DMS79 (cell line): Measurements from ENCODE around the gene PDE2A.

Experiments
- DNase-seq: peaks from one replicate; lab custom pipeline; 2025; lab: John Stamatoyannopoulos, UW

PDE2A gene

DNA sequence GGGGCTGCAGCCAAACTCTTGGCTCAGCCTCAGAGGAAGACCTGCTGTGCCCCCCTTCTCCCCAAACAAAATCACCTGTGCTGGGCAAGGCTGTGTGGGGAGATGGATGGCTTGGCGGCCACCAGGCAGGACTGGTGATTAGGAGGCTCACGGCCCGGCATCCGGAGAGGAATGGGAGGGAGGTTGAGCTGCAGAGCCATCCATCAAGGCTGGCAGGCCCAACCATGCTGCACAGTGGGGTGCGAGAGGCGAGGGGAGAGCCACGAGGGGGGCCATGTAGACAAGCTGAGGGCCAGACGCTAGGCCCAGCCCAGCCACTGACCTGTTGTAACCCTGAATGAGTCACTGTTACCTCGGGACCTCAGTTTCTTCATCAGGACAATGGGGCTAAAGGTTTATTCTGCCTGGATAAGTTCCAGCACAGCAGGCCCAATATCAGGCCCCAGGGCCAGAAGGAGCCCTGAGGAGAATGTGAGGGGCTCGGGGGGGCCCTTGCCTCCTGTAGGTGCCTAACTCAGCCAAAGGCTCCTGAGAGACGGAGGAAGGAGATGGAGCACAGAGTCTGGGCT is 18.2 kb downstream of the PDE2A start:
- DNase-seq: no peak

DNA sequence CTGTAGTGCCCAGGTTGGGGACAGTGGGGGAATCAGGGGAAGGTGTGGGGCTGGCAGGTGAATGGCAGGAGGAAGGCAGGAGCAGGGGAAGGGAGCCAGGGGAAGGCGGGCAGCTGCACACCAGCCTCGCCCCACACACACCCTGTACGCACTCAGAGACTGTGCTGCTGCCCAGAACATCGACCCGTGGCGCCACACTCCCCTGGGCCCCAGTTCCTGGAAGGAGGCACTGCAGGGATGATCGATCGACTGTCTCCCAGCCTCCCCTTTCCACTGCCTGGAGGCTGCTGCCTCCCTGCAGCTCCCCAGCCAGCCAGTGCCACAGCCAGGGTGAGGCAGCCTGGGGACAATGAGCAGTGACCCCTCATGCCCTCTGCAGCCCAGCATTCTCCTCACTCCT is 19.2 kb downstream of the PDE2A start:
- DNase-seq: no peak

DNA sequence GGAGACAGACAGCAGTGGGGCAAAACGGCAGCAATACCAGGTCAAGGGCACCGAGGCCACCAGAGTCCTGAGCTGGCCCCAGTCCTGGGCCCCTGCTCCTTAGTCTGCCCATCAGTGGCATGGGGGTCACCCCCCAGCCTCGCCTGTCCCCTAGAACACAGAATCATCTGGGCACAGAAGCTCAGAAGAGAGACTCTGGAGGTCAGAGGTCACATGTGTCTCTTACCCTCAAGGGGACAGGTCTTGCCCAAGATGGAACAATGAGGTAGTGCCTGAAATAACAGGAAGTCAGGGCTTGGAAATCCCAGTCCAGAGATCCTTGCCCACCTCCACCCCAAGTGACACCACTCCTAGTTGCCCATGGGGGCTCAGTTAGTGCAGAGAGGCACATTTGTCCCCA is 20.6 kb downstream of the PDE2A start:
- DNase-seq: no peak

DNA sequence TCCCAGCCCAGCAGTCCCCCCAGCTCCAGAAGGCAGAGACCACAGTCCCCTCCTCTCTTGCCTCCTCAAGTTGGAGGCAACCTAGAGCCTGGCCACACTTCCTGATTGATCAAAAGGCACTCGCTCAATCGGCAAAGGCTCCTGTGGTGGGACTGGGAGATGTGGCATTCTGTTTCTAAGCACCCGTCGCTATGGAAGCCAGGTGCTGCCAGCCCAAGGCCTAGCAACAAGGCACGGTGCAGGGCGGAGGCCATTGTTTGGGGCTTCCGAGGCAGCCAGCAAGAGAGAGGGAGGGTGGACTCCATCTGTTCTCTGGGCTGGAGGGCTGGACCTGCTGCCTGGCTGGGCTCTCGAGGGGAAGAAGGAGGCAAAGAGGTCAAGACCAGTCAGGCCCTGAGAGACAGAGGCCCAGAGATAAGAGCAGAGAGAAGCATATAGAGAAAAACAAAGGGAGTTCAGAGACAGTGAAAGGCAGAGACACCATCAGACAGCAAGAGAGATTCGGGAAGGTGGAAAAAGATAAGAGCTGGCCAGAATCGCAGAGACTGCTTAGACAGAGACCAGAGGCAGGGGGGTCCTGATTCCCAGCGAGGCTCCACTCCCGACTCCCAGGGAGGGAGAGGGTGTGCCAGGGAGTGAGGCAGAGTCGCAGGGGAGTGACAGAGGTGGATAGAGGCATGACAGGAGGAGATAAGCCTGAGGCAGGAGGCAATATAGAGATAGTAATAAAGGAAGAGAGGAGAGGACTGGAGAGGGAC is 21.2 kb downstream of the PDE2A start:
- peak; percentile 83 for DNase-seq

DNA sequence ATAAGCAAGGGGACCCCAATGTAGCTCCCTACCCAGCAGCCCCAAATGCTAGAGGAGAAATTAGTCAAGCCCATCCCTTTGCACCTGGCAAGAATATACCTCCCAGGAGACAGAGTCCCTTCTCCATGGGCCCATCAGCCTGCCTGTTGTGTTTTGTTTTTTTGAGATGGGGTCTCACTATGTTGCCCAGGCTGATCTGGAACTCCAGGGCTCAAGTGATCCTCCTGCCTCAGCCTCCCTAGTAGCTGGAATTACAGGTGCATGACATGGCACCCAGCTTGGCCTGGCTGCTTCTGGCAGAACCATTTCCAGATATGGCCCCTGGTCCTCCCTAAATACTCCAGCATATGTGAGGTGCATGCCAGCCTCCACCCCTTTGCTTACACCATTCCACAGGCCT is 22.1 kb downstream of the PDE2A start:
- no peak for DNase-seq

DNA sequence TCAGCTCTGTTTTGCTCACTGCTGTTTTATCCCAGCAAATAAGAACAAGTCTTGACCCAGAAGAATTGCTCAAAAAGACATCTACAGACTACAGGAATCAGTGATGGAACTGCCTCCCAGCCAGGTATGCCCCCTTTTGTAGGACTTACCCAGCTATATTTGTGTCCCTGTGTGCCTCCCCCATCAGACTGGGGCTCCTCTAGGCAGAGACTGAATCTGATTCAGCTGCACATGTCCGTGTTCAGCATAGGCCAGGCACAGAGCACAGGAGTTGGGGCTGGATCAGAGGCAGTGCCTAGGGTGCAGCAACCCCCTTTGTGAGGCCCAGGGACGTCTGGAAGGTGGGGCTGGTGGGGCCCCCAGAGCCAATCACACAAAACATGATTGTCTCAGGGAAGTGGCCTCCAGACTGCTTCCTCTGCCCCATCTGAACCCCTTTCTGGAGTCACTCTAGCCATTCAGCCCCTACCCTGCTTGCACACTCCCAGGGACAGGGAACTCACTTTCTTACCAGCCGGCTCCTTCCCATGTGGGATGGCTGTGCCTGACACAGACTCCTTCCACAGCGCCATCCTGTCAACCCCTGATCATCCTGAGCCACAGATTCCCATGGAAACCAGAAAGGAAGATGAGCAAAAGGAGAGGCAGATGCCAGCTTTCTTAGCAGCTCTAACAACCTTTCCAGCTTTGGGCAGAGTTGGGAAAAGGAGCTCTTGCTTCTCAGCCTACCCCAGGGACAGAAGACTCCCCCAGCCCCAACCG is 24.8 kb downstream of the PDE2A start:
- no peak for DNase-seq

DNA sequence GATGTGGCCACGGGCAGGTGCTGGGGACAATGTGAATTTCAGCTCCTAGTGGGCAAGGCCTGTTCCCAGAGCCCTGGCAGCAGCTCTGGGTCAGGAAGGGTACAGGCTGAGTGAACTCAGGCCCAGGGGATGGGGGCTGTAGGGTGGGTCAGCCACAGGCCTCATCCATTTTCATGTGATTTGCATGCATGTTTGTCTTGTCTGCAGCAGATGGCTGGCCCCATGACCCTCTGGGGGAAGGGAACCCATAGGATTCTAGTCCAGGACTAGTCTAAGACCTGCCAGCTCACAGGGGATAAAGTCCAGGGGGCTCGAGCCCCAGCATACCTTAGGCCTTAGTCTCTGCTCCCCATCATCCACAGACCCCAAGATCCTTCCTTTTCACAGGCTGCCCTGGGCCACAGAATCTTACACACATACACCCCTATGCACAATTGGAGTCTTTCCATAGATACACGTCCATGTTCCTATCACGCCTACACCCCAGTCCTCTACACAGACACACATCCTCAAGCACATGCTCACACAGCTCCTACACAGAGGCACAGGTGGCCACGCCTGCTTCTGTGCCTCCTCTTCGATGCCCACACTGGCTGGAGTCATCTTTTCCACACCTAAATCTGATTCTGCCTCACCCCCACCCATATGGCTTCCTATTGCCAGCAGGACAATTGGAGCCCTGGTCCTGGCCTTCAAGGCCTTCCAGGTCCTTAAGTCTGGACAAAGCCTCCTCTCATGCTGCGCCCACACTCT is 25.7 kb downstream of the PDE2A start:
- no peak for DNase-seq

DNA sequence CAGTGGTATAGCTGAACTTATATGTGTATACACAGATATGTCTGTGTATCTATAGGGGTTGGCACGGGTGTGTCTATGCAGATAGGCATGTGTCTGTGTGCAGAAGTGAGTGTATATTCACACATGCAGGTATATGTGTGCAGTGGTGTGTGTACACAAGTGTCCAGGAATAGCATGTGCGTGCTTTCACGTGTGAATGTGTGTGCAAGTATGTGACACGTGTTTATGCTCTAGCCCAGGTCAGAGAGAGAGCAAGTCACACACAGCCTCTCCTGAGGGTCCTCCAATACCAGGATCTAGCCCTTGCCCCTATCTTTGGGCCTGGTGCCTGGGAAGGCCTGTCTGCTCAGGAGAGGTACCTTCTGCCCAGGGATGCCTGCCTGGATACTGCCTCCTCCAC is 26.3 kb downstream of the PDE2A start:
- DNase-seq: no peak

DNA sequence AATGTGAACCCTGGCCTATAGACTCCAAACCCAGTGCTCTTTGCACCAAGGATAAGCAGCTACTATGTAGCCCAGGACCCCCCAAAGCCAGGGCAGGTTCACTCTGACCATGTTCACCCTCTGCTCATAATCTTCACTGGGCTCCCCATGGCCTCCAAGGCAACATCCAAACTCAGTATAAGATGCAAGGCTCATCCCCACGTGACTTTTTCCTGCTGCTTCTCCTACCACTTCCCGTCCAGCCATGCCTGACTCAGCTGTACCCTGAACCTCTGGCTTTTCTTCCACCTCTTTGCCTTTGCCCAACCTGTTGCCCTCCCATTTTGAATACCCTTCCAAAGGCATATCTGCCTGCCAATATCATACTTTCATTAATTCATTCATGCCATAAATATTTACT is 27.8 kb downstream of the PDE2A start:
- DNase-seq: no peak

DNA sequence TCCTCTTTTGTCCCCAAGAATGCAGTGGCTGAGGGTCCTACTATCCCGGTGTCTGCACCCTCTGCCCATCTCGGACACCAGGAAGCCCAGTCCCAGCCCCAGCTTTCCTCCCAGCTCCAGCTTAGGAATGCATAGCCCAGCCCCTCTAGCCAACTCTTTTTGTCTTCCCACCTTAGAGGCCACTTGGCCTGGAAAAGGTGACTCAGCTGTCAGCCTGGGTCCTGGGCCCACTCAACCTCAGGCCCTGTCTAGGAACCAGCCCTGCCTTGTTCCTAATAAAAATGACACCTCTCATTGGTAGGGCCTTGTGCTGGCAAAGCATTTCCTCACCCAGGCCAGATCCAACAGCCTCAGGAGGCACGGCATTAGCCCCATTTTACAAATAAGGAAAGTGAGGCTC is 28.2 kb downstream of the PDE2A start:
- DNase-seq: no peak

DNA sequence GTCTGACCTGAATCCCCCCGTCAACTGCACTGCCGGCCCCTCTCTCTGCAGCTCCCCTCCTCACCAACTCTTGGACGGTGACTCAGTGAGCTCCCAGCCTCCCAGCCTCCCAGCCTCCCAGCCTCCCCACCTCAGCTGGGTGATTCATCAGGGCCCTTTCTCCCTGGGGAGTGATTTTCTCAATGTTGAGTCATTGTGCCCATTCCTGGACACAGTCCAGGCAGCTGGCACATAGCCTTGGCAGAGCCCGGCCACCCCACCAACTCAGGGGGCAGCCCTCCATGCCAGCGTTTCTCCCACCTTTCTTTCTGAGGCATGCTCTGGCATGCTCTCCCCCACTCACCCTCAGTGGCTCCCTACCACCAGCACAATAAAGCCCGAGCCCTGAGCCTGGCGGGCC is 30.7 kb downstream of the PDE2A start:
- DNase-seq: peak; percentile 8

DNA sequence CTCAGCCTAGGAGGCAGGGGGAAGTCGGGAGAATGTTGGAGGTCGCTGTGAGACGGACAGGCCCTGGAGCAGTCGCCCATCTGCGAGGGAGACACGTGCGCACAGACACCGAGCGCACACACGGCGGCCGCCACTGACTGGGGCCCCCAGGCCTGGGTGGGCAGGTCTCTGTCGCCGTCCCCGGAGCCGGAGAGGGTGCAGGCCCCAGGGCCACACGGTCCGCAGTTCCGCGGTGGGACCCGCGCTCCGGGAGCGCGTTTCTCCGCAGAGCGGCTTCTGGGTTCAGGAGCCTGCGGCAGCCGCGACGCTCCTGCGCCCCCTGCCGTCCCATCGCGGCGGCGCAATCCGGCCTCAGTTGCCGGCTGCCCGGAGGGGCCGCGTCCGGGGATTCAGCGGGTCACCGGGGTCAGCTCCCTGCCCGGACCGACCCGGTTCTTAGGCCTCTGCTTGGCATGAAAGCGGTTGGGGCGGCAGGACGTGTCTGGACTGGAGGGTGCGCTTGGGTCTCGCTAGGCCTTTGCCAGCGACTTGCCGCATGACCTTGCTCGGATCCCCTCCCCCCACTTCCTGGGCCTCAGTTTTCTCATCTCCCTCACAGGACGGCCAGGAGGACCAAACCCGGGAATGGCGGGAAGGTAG is 31.2 kb downstream of the PDE2A start:
- no peak for DNase-seq

DNA sequence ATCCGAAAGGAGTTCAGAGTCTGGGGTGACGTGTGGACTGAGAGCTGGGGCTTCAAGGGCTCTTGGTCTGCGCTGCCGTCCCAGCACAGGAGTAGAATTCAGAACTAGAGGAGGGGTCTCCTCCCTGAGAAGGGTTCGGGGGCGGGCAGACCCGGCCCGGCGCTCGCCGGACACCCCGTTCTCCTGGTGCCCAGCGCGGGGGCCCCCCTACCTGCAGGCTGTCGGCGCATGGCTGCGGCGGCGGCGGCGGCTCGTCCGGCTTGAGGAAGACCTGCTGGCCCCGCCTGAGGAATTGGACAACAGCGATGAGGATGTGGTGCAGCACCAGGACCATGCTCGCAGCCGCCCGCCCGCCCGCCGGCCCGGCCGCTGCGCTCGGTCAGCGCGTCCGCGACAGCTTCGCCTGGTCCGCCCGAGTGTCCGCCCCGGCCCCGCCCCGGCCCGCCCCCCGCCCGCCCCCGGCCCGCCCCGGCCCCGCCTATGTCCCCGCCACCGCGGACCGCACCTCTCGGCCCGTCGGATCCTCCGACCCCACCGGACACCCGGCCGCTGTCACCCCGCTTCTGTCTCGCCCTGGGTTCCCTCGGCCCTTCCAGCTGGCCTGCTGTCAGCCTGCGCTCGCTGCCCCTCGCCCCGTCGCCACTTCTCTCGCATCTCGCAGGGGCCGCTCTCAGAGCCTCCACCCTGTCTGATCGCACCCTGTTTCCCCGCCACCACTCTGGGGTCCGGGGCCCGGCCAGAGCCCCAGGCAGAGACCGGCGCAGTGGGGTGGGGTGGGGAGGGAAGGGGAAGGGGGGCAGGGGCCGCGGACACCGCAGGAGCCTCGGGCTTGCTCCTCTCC is 32.0 kb downstream of the PDE2A start:
- no peak for DNase-seq

DNA sequence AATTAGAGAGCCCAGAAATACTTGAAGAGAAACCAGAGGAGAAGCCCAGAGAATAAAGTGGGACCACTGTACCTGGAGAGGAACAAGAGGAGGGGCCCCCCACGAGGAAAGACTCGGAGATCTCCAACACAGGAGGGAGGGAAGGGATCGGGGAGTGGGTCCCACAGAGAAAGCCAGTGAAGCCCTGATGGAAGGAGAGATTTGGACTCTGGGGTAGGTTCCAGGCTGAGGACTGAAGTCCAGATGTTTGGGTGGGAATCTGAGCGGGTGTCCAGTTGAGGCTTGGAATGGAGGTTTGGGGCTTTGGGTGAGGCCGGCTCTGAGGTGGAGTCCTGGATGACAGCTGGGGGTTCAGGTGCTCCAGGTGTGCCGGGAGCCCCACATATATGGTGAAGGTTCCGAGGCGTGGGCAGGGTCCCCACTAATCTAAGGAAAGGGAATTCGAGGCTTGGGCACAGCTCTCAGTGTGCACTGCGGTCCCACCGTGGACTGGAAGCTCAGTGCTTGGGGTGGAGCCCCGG is 32.6 kb downstream of the PDE2A start:
- DNase-seq: no peak

DNA sequence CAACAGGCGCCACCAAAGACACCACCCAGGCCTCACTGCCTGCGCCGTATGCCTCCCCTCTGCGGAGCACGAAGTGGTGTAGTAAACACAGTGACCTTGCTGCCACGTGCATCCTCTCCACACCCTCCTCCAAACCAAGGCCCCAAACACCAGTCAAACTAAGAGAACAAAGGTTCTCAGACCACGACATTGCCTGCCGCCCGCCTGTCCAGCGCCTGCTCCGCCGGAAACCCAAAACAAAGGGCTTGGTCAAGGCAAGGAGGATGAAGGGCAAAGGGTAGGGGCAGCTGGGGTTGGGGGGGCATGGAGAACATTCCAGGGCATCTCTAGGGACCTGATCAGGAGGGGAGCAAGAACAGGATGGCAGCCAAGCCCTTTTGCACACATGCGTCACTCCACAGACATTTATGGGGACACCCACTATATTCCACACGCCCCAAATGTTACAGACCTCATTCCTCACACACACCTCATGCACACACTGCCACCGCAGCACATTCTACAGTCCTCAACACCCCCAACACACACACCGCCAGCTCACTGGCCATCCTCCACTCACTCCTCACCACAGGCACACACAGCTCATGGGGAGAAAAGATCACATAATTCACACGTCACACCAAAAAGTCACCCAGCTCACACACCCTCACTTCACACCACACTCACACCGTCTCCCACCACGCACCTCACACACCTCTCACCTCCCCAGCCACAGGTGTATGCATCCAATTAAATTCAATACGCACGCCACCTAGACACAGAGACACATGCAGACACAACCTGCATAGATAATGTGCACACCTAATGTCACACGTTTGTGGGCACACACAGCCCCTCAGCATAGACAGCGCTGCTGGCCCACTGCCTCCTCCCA is 34.5 kb downstream of the PDE2A start:
- DNase-seq: no peak

DNA sequence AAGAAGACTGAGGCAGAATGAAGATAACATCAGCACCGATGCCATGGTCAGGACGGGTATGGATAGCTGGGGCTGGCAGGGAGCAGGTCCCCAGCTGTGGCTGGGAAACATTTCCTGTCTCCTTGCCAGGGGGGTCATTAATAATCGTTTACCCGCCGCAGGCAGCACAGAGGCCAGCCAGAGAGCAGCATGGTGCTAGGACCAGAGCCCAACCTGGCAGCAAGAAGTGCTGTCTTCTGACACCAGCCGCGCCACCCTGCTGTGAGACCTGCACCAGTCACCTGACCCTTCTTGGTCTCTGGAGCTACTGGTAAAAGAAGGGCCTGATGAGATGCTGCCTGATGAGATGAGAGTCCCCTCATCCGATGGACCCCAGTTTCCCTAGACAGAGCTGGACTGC is 36.3 kb downstream of the PDE2A start:
- DNase-seq: no peak

DNA sequence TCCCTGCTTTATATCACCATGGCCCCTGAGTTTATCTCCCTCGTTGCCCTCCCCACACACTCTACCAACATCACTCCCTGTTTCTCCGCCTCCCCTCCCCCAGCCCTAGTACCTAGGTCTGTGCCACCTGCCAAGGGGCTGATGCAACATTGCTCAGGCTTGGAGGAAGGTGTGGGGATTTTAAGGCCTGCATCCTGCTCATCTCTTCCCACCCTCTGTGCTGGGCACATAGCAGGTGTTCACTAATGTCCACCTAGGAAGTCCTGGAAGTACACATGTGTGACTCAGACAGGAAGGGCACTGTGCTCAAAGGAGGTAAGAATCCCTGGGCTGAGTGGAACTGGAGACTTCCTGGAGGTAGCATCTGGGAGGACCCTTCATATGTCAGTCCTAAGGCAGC is 37.0 kb downstream of the PDE2A start:
- no peak for DNase-seq

DNA sequence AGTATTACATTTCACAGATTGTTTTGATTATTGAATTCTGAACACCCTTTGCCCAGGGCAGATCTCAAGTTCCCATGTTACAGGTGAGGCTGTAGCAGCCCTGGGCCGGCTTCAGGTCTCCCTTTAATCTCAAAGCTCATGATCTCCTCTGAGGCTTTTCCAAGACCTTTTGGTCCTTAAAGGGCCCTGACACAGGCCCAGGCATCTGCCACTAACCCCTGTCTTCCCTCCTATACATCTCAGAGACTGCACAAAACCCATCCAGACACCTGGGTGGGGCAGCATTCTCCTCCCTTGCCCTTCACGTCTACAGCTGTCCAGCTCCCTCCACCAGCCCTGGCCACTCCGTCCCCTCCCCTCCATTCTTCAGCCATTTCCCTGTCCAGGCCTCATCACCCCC is 37.8 kb downstream of the PDE2A start:
- no peak for DNase-seq

DNA sequence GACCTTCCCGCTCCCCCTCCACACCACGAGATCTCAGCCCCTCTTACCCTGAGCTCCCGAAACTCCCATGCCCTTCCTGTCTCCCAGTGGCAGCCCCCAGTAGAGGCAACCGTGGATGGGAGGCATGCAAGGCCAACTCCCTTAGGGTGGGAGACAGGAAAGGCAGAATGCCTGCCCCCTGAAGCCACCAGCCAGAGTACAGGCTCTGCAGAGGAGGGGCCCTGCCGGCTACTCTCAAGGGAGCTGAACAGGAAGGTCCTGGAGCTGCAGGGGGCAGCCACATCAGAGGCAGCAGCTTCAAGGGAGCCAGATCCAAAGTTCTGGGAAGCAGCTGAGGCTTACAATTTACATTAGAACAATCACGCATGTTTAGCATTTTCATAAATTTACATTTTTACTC is 38.3 kb downstream of the PDE2A start:
- no peak for DNase-seq

DNA sequence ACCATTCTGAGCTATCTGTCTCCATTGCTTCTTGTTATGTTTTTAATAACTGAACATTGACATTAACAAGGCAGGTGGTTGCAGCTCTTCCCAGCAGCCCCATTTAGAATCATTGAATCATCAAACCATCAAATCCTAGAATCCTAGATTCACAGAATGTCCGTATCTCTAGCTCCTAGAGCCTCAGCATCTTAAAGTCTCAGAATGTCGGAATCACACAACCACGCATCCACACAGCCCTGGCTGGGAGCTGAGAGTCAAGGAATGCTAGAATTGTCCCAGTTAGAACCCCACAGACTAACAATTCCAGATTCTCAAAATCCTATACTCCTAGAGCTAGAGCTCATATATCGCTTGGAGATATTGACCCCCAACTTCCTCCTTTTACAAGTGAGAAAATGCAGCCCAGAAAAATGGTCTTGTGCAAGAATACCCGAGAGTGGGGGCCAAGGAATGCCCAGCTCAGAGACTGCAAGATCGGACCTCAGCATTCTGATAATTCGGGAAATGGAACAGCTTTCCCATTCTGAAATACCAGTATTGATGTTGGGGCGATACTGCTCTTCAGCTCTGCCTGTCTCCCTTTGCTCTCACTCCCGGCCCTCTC is 38.8 kb downstream of the PDE2A start:
- no peak for DNase-seq
